Ishikawa (cell line): ENCODE results near the gene TMPRSS4.

Experiments used
- CEBPB ChIP-seq: IDR thresholded peaks from 2 replicates; pipeline ENCODE4 v1.6.1; 2012
- CREB1 ChIP-seq: IDR thresholded peaks from 2 replicates; pipeline ENCODE4 v1.6.1; 2012; ENCODE audit warnings: low read depth
- EGR1 ChIP-seq: IDR thresholded peaks from 2 replicates; pipeline ENCODE4 v1.6.1; 2012
- EP300 ChIP-seq: IDR thresholded peaks from 2 replicates; pipeline ENCODE4 v1.6.1; 2012; ENCODE audit warnings: borderline replicate concordance
- FOXM1 ChIP-seq: IDR thresholded peaks from 2 replicates; pipeline ENCODE4 v1.6.1; 2012; ENCODE audit warnings: low read depth, borderline replicate concordance
- NFIC ChIP-seq: IDR thresholded peaks from 2 replicates; pipeline ENCODE4 v1.6.1; 2012
- RAD21 ChIP-seq: IDR thresholded peaks from 2 replicates; pipeline ENCODE4 v1.6.1; 2012; ENCODE audit warnings: low read depth
- REST ChIP-seq: IDR thresholded peaks from 2 replicates; pipeline ENCODE4 v1.6.1; 2012; ENCODE audit warnings: low read depth, mild to moderate bottlenecking
- TAF1 ChIP-seq: IDR thresholded peaks from 2 replicates; pipeline ENCODE4 v1.6.1; 2012; ENCODE audit warnings: low read depth, mild to moderate bottlenecking
- TCF12 ChIP-seq: IDR thresholded peaks from 2 replicates; pipeline ENCODE4 v1.6.1; 2012; ENCODE audit warnings: low read depth
- TEAD4 ChIP-seq: IDR thresholded peaks from 2 replicates; pipeline ENCODE4 v1.6.1; 2012
- USF1 ChIP-seq: IDR thresholded peaks from 2 replicates; pipeline ENCODE4 v1.6.1; 2012
- YY1 ChIP-seq: IDR thresholded peaks from 2 replicates; pipeline ENCODE4 v1.6.1; 2012; ENCODE audit warnings: low read depth
- ZBTB7A ChIP-seq: IDR thresholded peaks from 2 replicates; pipeline ENCODE4 v1.6.1; 2012; ENCODE audit warnings: low read depth
- TF ChIP-seq, protein P1 (sequence below): IDR thresholded peaks from 2 replicates; pipeline ENCODE4 v1.6.1; 2012

The TMPRSS4 gene

DNA sequence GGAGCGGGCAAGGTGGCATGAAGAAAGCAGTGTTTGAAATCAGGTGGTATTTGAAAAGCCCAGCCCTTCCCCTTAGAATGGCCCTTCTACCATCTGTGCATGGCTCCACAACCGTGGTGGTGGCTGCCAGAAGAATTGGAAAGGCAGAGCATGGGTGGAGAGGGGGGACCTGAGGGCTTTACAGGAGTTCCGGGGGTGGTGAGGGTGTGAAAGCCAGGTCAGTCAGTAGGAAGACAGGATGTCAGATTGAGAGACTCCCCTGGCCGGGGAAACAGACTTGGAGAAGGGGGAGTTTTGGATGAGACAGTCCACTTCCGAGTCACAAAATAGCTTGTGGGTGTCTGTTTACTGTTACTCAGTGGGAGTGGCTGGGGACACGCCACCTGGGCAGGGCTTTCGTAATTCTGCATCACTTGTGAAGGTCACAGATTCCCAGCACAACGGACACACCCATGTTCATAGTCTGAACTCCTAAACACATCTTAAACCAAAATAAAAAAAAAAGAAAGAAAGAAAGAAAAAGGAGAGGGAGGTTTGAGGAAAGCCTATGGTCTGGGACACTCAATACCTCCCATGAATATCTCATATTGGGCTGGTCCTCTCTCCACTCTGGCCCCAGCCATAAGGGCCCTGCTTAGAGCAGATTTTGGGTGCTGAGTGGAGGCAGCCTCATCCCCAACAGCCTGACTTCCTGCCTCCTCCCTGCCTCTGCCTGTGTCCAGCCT lies 34.3 kb downstream of the TMPRSS4 start:
- TF ChIP-seq TEAD4 (no peak), REST (no peak), CREB1 (no peak), RAD21 (no peak), TAF1 (no peak), FOXM1 (no peak)

GRCh38 chr11:118111744-118112035 lies 34.8 kb downstream of the TMPRSS4 start:
- TF ChIP-seq TEAD4 (no peak), CEBPB (no peak), REST (no peak), CREB1 (no peak), YY1 (no peak), USF1 (no peak), ZBTB7A (no peak), TCF12 (no peak)
- TF ChIP-seq, protein P1, sequence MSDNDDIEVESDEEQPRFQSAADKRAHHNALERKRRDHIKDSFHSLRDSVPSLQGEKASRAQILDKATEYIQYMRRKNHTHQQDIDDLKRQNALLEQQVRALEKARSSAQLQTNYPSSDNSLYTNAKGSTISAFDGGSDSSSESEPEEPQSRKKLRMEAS, result no peak

DNA sequence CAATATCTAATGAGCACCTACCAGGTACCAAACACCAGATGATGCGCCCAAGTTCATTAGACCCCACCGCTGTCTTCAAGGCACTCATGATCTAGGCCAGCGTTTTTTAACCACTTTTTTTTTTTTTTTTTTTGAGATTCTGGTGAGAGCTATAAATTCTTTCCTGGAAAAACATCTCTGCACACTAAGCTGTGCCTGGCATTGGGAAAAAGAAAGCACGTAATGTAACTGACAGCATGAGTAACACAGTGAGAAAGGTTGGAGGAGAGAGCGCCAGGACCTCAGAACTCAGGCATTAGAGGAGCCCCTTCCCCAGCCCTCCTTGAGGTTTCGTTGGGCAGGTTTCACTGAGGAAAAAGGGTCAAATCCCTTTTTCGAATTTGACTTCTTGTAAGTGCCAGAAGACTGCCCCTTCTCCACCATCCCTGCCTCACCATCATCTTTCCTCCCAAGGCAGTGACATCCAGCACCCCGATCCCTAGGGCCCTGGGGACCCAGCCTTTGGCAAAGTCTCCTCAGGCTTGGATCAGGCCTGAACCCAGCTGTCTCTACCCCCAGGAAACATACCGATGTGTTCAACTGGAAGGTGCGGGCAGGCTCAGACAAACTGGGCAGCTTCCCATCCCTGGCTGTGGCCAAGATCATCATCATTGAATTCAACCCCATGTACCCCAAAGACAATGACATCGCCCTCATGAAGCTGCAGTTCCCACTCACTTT lies 36.0 kb downstream of the TMPRSS4 start:
- TF ChIP-seq USF1 (no peak), NFIC (no peak), CREB1 (no peak), TEAD4 (no peak), EP300 (no peak), CEBPB (no peak), REST (no peak), FOXM1 (no peak), YY1 (no peak), TAF1 (no peak), RAD21 (no peak), ZBTB7A (no peak), TCF12 (no peak), EGR1 (no peak)
- TF ChIP-seq, protein P1, result no peak

- TF ChIP-seq EGR1 (no peak), FOXM1 (no peak), CREB1 (no peak), TAF1 (no peak), CEBPB (no peak), TEAD4 (no peak), REST (no peak), EP300 (no peak), YY1 (no peak)
- TF ChIP-seq, protein P1, result no peak
These were observed 37.4 kb downstream of the TMPRSS4 start for GRCh38 chr11:118114266-118114665.
